ENCODE results near the gene ANOS1.

The ANOS1 gene

GRCh38 chrX:8604131-8604530, 127.8 kb downstream of the ANOS1 start:
- H3K4ac ChIP-seq (ENCODE audit: low read depth, low read length): no peak overlapping the region
- no peak overlapping the region for H4K5ac ChIP-seq (ENCODE audit: low read length)
- no peak for DNase-seq
- no peaks in the 10 kb centered on the region for H3K79me1 ChIP-seq (ENCODE audit: low read length)
- H3K23ac ChIP-seq (ENCODE audit: low read length): no peak overlapping the region
- no peak overlapping the region for H2BK120ac ChIP-seq (ENCODE audit: low read depth, low read length)
- no peak overlapping the region for H3K4me2 ChIP-seq (ENCODE audit: low read length)
- no peak overlapping the region for H3K56ac ChIP-seq (ENCODE audit: low read length)
- no peaks in the 10 kb centered on the region for H3K27me3 ChIP-seq (ENCODE audit: insufficient read depth, low read length, poor library complexity)
- H2AK5ac ChIP-seq (ENCODE audit: low read length): no peak overlapping the region
- no peaks in the 10 kb centered on the region for H3K79me2 ChIP-seq (ENCODE audit: control insufficient read depth, insufficient read depth, low read length)
- no peak overlapping the region for H3K18ac ChIP-seq (ENCODE audit: low read length)
- no peak overlapping the region for H2BK5ac ChIP-seq (ENCODE audit: low read length)
- no peaks in the 10 kb centered on the region for H3K36me3 ChIP-seq (ENCODE audit: control insufficient read depth, insufficient read depth, low read length)
- H2BK15ac ChIP-seq (replicated peaks; ENCODE audit: low read depth): no peak overlapping the region
- H3K4me1 ChIP-seq (ENCODE audit: control insufficient read depth, low read depth, low read length): no peaks in the 10 kb centered on the region
- no peak overlapping the region for H3K27ac ChIP-seq (ENCODE audit: low read depth, low read length)
- no peak overlapping the region for H3K4me3 ChIP-seq (ENCODE audit: low read length)
- no peak overlapping the region for H4K8ac ChIP-seq (ENCODE audit: low read depth, low read length)
- H3K9ac ChIP-seq (ENCODE audit: low read length): no peak overlapping the region
- WGBS (ENCODE audit: extremely low coverage, insufficient coverage, low lambda C conversion rate): no CpG with 5 or more reads among the region's 5 CpGs

GRCh38 chrX:8591501-8591900, 140.4 kb downstream of the ANOS1 start:
- H3K9ac ChIP-seq (ENCODE audit: low read length): no peak overlapping the region
- H3K4me2 ChIP-seq (ENCODE audit: low read length): no peak overlapping the region
- no peaks in the 10 kb centered on the region for H3K79me1 ChIP-seq (ENCODE audit: low read length)
- no peak overlapping the region for H3K27ac ChIP-seq (ENCODE audit: low read depth, low read length)
- no peak overlapping the region for H4K8ac ChIP-seq (ENCODE audit: low read depth, low read length)
- no peak overlapping the region for H3K23ac ChIP-seq (ENCODE audit: low read length)
- no peak for DNase-seq
- no peak overlapping the region for H3K56ac ChIP-seq (ENCODE audit: low read length)
- no peak overlapping the region for H3K4ac ChIP-seq (ENCODE audit: low read depth, low read length)
- no peaks in the 10 kb centered on the region for H3K27me3 ChIP-seq (ENCODE audit: insufficient read depth, low read length, poor library complexity)
- H3K4me3 ChIP-seq (ENCODE audit: low read length): no peak overlapping the region
- no peak overlapping the region for H2BK5ac ChIP-seq (ENCODE audit: low read length)
- H3K36me3 ChIP-seq (ENCODE audit: control insufficient read depth, insufficient read depth, low read length): no peaks in the 10 kb centered on the region
- no peak overlapping the region for H3K18ac ChIP-seq (ENCODE audit: low read length)
- H2AK5ac ChIP-seq (ENCODE audit: low read length): no peak overlapping the region
- no peak overlapping the region for H2BK15ac ChIP-seq (replicated peaks; ENCODE audit: low read depth)
- H3K79me2 ChIP-seq (ENCODE audit: control insufficient read depth, insufficient read depth, low read length): no peaks in the 10 kb centered on the region
- no peak overlapping the region for H2BK120ac ChIP-seq (ENCODE audit: low read depth, low read length)
- no CpG with 5 or more reads among the region's 4 CpGs for WGBS (ENCODE audit: extremely low coverage, insufficient coverage, low lambda C conversion rate)
- H4K5ac ChIP-seq (ENCODE audit: low read length): no peak overlapping the region
- H3K4me1 ChIP-seq (ENCODE audit: control insufficient read depth, low read depth, low read length): no peaks in the 10 kb centered on the region

- no peak overlapping the region for H3K4ac ChIP-seq (ENCODE audit: low read depth, low read length)
- no peak overlapping the region for H4K5ac ChIP-seq (ENCODE audit: low read length)
- H3K79me2 ChIP-seq (ENCODE audit: control insufficient read depth, insufficient read depth, low read length): no peaks in the 10 kb centered on the region
Measured at GRCh38 chrX:8586953-8587352, 145.0 kb downstream of the ANOS1 start.

GRCh38 chrX:8579602-8580001, 152.3 kb downstream of the ANOS1 start:
- no CpG with 5 or more reads among the region's 5 CpGs for WGBS (ENCODE audit: extremely low coverage, insufficient coverage, low lambda C conversion rate)

More at GRCh38 chrX:8586953-8587352, 145.0 kb downstream of the ANOS1 start:
- Histone ChIP-seq H3K79me1 (ENCODE audit: low read length) (no peaks in the 10 kb centered on the region), H3K18ac (ENCODE audit: low read length) (no peak overlapping the region), H3K27me3 (ENCODE audit: insufficient read depth, low read length, poor library complexity) (no peaks in the 10 kb centered on the region), H3K27ac (ENCODE audit: low read depth, low read length) (no peak overlapping the region), H2BK15ac (replicated peaks; ENCODE audit: low read depth) (no peak overlapping the region), H3K56ac (ENCODE audit: low read length) (no peak overlapping the region), H3K4me3 (ENCODE audit: low read length) (no peak overlapping the region), H3K23ac (ENCODE audit: low read length) (no peak overlapping the region), H3K4me1 (ENCODE audit: control insufficient read depth, low read depth, low read length) (no peaks in the 10 kb centered on the region), H3K4me2 (ENCODE audit: low read length) (no peak overlapping the region), H2BK120ac (ENCODE audit: low read depth, low read length) (no peak overlapping the region), H3K36me3 (ENCODE audit: control insufficient read depth, insufficient read depth, low read length) (no peaks in the 10 kb centered on the region), H2AK5ac (ENCODE audit: low read length) (no peak overlapping the region), H2BK5ac (ENCODE audit: low read length) (no peak overlapping the region), H4K8ac (ENCODE audit: low read depth, low read length) (no peak overlapping the region), H3K9ac (ENCODE audit: low read length) (no peak overlapping the region)
- DNase-seq: no peak

DNA sequence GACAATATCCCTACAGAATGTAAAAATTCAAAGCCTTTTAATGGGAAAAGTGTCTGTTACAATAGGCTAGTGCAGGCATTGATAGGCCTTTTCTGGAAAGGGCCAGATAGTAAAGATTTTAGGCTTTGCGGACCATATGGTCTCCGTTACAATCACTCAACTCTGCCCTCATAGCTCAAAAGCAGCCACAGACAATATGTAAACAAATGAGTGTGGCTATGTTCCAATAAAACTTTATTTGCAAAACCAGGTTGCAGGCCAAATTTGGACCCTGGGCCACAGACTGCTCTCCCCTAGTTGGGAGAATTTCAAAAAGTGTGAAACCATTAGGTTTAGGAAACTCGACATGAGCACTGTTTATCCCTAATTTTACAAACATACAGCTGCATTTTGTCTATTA, 155.1 kb downstream of the ANOS1 start:
- H3K56ac ChIP-seq (ENCODE audit: low read length): no peak overlapping the region
- no peaks in the 10 kb centered on the region for H3K36me3 ChIP-seq (ENCODE audit: control insufficient read depth, insufficient read depth, low read length)
- no CpG with 5 or more reads among the region's 3 CpGs for WGBS (ENCODE audit: extremely low coverage, insufficient coverage, low lambda C conversion rate)
- no peak overlapping the region for H4K5ac ChIP-seq (ENCODE audit: low read length)
- no peaks in the 10 kb centered on the region for H3K79me1 ChIP-seq (ENCODE audit: low read length)
- H3K4me3 ChIP-seq (ENCODE audit: low read length): no peak overlapping the region
- H2BK15ac ChIP-seq (replicated peaks; ENCODE audit: low read depth): no peak overlapping the region
- no peak overlapping the region for H3K23ac ChIP-seq (ENCODE audit: low read length)
- no peak overlapping the region for H2AK5ac ChIP-seq (ENCODE audit: low read length)
- no peak overlapping the region for H3K4me2 ChIP-seq (ENCODE audit: low read length)
- no peaks in the 10 kb centered on the region for H3K27me3 ChIP-seq (ENCODE audit: insufficient read depth, low read length, poor library complexity)
- no peak overlapping the region for H4K8ac ChIP-seq (ENCODE audit: low read depth, low read length)
- H3K4me1 ChIP-seq (ENCODE audit: control insufficient read depth, low read depth, low read length): no peaks in the 10 kb centered on the region
- H3K27ac ChIP-seq (ENCODE audit: low read depth, low read length): no peak overlapping the region
- no peak overlapping the region for H2BK120ac ChIP-seq (ENCODE audit: low read depth, low read length)
- no peak for DNase-seq
- no peak overlapping the region for H2BK5ac ChIP-seq (ENCODE audit: low read length)
- no peak overlapping the region for H3K4ac ChIP-seq (ENCODE audit: low read depth, low read length)
- no peak overlapping the region for H3K18ac ChIP-seq (ENCODE audit: low read length)
- H3K9ac ChIP-seq (ENCODE audit: low read length): no peak overlapping the region
- H3K79me2 ChIP-seq (ENCODE audit: control insufficient read depth, insufficient read depth, low read length): no peaks in the 10 kb centered on the region

More at GRCh38 chrX:8579602-8580001, 152.3 kb downstream of the ANOS1 start:
- Histone ChIP-seq H3K4me2 (ENCODE audit: low read length) (no peak overlapping the region), H3K79me1 (ENCODE audit: low read length) (no peaks in the 10 kb centered on the region), H2BK15ac (replicated peaks; ENCODE audit: low read depth) (no peak overlapping the region), H3K79me2 (ENCODE audit: control insufficient read depth, insufficient read depth, low read length) (no peaks in the 10 kb centered on the region), H2AK5ac (ENCODE audit: low read length) (no peak overlapping the region), H3K27ac (ENCODE audit: low read depth, low read length) (no peak overlapping the region), H4K5ac (ENCODE audit: low read length) (no peak overlapping the region), H3K23ac (ENCODE audit: low read length) (no peak overlapping the region), H3K56ac (ENCODE audit: low read length) (no peak overlapping the region), H3K4ac (ENCODE audit: low read depth, low read length) (no peak overlapping the region), H2BK120ac (ENCODE audit: low read depth, low read length) (no peak overlapping the region), H3K18ac (ENCODE audit: low read length) (no peak overlapping the region), H3K9ac (ENCODE audit: low read length) (no peak overlapping the region), H3K36me3 (ENCODE audit: control insufficient read depth, insufficient read depth, low read length) (no peaks in the 10 kb centered on the region), H3K4me3 (ENCODE audit: low read length) (no peak overlapping the region), H3K27me3 (ENCODE audit: insufficient read depth, low read length, poor library complexity) (no peaks in the 10 kb centered on the region), H2BK5ac (ENCODE audit: low read length) (no peak overlapping the region), H3K4me1 (ENCODE audit: control insufficient read depth, low read depth, low read length) (no peaks in the 10 kb centered on the region), H4K8ac (ENCODE audit: low read depth, low read length) (no peak overlapping the region)
- DNase-seq: peak; percentile 2

DNA sequence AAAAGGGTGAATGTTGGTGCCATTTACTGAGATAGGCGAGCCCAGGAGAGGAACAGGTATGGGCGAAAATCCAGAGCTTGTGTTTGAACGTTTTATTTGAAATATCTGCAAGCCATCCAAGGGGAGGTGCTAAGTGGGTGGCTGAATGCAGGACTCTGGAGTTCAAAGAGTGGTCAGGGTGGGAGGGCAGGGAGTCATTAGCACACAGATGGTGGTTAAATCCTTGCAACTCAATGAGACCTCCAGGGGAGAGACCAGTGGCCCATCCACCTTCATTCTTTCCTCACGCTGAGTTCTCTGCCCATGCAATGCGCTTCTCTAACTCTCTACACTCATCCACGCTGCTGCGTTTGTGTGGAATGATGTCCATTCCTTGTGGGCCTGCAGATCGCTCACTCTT, 166.2 kb downstream of the ANOS1 start:
- Histone ChIP-seq H4K5ac (ENCODE audit: low read length) (no peak overlapping the region), H3K27me3 (ENCODE audit: insufficient read depth, low read length, poor library complexity) (no peaks in the 10 kb centered on the region), H3K36me3 (ENCODE audit: control insufficient read depth, insufficient read depth, low read length) (no peaks in the 10 kb centered on the region), H3K56ac (ENCODE audit: low read length) (no peak overlapping the region), H3K4me1 (ENCODE audit: control insufficient read depth, low read depth, low read length) (no peaks in the 10 kb centered on the region), H2BK120ac (ENCODE audit: low read depth, low read length) (no peak overlapping the region), H3K79me1 (ENCODE audit: low read length) (no peaks in the 10 kb centered on the region), H3K27ac (ENCODE audit: low read depth, low read length) (no peak overlapping the region), H2BK5ac (ENCODE audit: low read length) (no peak overlapping the region), H3K79me2 (ENCODE audit: control insufficient read depth, insufficient read depth, low read length) (no peaks in the 10 kb centered on the region), H2BK15ac (replicated peaks; ENCODE audit: low read depth) (no peak overlapping the region), H4K8ac (ENCODE audit: low read depth, low read length) (no peak overlapping the region), H3K23ac (ENCODE audit: low read length) (no peak overlapping the region), H3K4ac (ENCODE audit: low read depth, low read length) (no peak overlapping the region), H3K18ac (ENCODE audit: low read length) (no peak overlapping the region), H3K9ac (ENCODE audit: low read length) (no peak overlapping the region), H3K4me3 (ENCODE audit: low read length) (no peak overlapping the region), H3K4me2 (ENCODE audit: low read length) (no peak overlapping the region), H2AK5ac (ENCODE audit: low read length) (no peak overlapping the region)
- DNase-seq: peak; percentile 19
- WGBS (ENCODE audit: extremely low coverage, insufficient coverage, low lambda C conversion rate): no CpG with 5 or more reads among the region's 8 CpGs
